A673 (cell line): ENCODE measurements around the gene NIM1K.

Source experiments
- EZH2 ChIP-seq: fragments of 200-600 bp; sonication (generic); IDR thresholded peaks from 2 replicates; pipeline ENCODE4 v1.6.1; 2017; ENCODE audit warnings: borderline replicate concordance, low read depth, mild to moderate bottlenecking, mixed read lengths, antibody characterized with exemption, low read length; ENCODE audit not compliant: poor library complexity, severe bottlenecking
- TF ChIP-seq, protein P1 (sequence below): fragments of 300-800, 200-600 bp; sonication (generic); conservative IDR thresholded peaks from 2 replicates; pipeline ENCODE4 v1.5.1; 2017; ENCODE audit warnings: low read depth, mild to moderate bottlenecking, antibody characterized with exemption, low read length, moderate library complexity, mixed read lengths

DNA sequence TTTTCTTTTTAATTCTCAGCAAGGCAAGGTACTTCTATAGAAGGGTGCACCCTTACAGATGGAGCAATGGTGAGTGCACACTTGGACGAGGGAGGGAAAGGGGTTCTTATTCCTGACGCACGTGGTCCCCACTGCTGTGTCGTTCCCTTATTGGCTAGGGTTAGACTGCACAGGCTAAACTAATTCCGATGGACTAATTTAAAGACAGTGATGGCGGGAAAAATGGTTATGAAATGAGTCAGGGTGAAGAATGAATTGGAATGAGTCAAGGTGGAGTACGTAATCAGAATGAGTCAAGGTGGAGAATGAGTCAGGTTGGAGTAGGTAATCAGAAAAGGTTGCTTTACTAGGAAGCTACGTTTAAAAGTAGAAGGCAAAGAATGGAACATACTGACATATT, 123.2 kb downstream of the NIM1K start:
- TF ChIP-seq, protein P1, sequence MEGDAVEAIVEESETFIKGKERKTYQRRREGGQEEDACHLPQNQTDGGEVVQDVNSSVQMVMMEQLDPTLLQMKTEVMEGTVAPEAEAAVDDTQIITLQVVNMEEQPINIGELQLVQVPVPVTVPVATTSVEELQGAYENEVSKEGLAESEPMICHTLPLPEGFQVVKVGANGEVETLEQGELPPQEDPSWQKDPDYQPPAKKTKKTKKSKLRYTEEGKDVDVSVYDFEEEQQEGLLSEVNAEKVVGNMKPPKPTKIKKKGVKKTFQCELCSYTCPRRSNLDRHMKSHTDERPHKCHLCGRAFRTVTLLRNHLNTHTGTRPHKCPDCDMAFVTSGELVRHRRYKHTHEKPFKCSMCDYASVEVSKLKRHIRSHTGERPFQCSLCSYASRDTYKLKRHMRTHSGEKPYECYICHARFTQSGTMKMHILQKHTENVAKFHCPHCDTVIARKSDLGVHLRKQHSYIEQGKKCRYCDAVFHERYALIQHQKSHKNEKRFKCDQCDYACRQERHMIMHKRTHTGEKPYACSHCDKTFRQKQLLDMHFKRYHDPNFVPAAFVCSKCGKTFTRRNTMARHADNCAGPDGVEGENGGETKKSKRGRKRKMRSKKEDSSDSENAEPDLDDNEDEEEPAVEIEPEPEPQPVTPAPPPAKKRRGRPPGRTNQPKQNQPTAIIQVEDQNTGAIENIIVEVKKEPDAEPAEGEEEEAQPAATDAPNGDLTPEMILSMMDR = no peak
- no peak for TF ChIP-seq EZH2
